GM23338 (cell line): Measurements from ENCODE around the gene TCEANC. TPM values are rescaled to one million over a fixed set of nuclear protein-coding genes. Genes with fewer than 3 reads are reported as not detected.

Source experiments
- ATAC-seq: fragments of 200-7000 bp; cut with Tn5 transposase; 3 replicates; pipeline ENCODE4 v1.9.1; 2020
- DNase-seq: peaks from one replicate; pipeline ENCODE4 v3.0.0-alpha.2; 2015; ENCODE audit warnings: low spot score
- H2AFZ ChIP-seq: fragments of 200-600 bp; sonication (generic); 2 replicates; pipeline ENCODE4 v1.8.0; 2016; ENCODE audit warnings: antibody characterized with exemption, mild to moderate bottlenecking, moderate library complexity
- H3F3A ChIP-seq: fragments of 200-600 bp; sonication (generic); replicated peaks from 2 replicates; pipeline ENCODE4 v1.8.0; 2017; ENCODE audit warnings: antibody characterized with exemption, mixed run types, low read depth
- H3K27ac ChIP-seq: fragments of 200-600 bp; sonication (generic); 2 replicates; pipeline ENCODE4 v1.6.1; 2016; ENCODE audit warnings: low read depth
- H3K27me3 ChIP-seq: fragments of 200-600 bp; sonication (generic); 2 replicates; pipeline ENCODE4 v1.8.0; 2016; ENCODE audit warnings: mild to moderate bottlenecking, mixed run types, moderate library complexity; ENCODE audit not compliant: insufficient read depth
- H3K36me3 ChIP-seq: fragments of 200-600 bp; sonication (generic); 2 replicates; pipeline ENCODE4 v1.8.0; 2016; ENCODE audit warnings: mild to moderate bottlenecking; ENCODE audit not compliant: insufficient read depth
- H3K4me1 ChIP-seq: fragments of 200-600 bp; sonication (generic); 2 replicates; pipeline ENCODE4 v1.8.0; 2016; ENCODE audit warnings: mild to moderate bottlenecking, moderate library complexity; ENCODE audit not compliant: insufficient read depth
- H3K4me2 ChIP-seq: fragments of 200-600 bp; sonication (generic); 2 replicates; pipeline ENCODE4 v1.7.1; 2017; ENCODE audit warnings: mixed run types
- H3K4me3 ChIP-seq: fragments of 200-600 bp; sonication (generic); 2 replicates; pipeline ENCODE4 v1.6.1; 2016; ENCODE audit warnings: mixed run types
- H3K79me2 ChIP-seq: fragments of 200-600 bp; sonication (generic); replicated peaks from 2 replicates; pipeline ENCODE4 v1.8.0; 2017; ENCODE audit warnings: mild to moderate bottlenecking; ENCODE audit not compliant: insufficient read depth
- H3K9me2 ChIP-seq: fragments of 200-600 bp; sonication (generic); 2 replicates; pipeline ENCODE4 v1.8.0; 2017; ENCODE audit not compliant: insufficient read depth
- H4K20me1 ChIP-seq: fragments of 200-600 bp; sonication (generic); replicated peaks from 2 replicates; pipeline ENCODE4 v1.8.0; 2017; ENCODE audit warnings: mild to moderate bottlenecking; ENCODE audit not compliant: insufficient read depth
- H3K27ac Mint-ChIP-seq: 2 replicates; pipeline ENCODE4 v1.8.0; 2020; ENCODE audit warnings: inconsistent platforms, mild to moderate bottlenecking, moderate library complexity, mixed read lengths
- H3K27me3 Mint-ChIP-seq: 3 replicates; pipeline ENCODE4 v1.8.0; 2022; ENCODE audit warnings: low read depth, mild to moderate bottlenecking, moderate library complexity, mixed read lengths, inconsistent platforms; ENCODE audit not compliant: insufficient read depth, poor library complexity
- H3K36me3 Mint-ChIP-seq: 3 replicates; pipeline ENCODE4 v1.8.0; 2021; ENCODE audit warnings: low read depth, mild to moderate bottlenecking, inconsistent platforms, moderate library complexity, mixed read lengths
- H3K4me1 Mint-ChIP-seq: 3 replicates; pipeline ENCODE4 v1.8.0; 2020; ENCODE audit warnings: mild to moderate bottlenecking, inconsistent platforms, mixed read lengths
- H3K4me3 Mint-ChIP-seq: 3 replicates; pipeline ENCODE4 v1.8.0; 2021; ENCODE audit warnings: moderate library complexity, mild to moderate bottlenecking, inconsistent platforms, mixed read lengths
- H3K9me3 Mint-ChIP-seq: 3 replicates; pipeline ENCODE4 v1.8.0; 2020; ENCODE audit warnings: moderate library complexity, mild to moderate bottlenecking, inconsistent platforms, mixed read lengths
- CREB1 ChIP-seq: fragments of 250-450 bp; sonication (Bioruptor Pico); IDR thresholded peaks from 2 replicates; pipeline ENCODE4 v1.5.0; 2020; ENCODE audit warnings: low read depth, mild to moderate bottlenecking, moderate library complexity
- CTCF ChIP-seq, 2 experiments: fragments of 200-600 bp in 1 of 2; sonication (generic) in 1 of 2; conservative IDR thresholded peaks; 2 replicates each; pipeline versions ENCODE4 v1.5.1 to v1.6.1; 2016 to 2017; ENCODE audit warnings: antibody characterized with exemption in 2 of 2, low read depth in 2 of 2, mild to moderate bottlenecking in 2 of 2, moderate library complexity in 1 of 2
- ETS1 ChIP-seq: IDR thresholded peaks from 2 replicates; pipeline ENCODE4 v1.6.1; 2016; ENCODE audit warnings: antibody characterized with exemption
- NANOG ChIP-seq: IDR thresholded peaks from 2 replicates; pipeline ENCODE4 v1.6.1; 2016; ENCODE audit warnings: antibody characterized with exemption, borderline replicate concordance
- POLR2AphosphoS5 ChIP-seq: IDR thresholded peaks from 2 replicates; pipeline ENCODE4 v1.6.1; 2016; ENCODE audit warnings: antibody characterized with exemption, low read depth
- STAT1 ChIP-seq: IDR thresholded peaks from one replicate; pipeline ENCODE4 v1.6.1; 2016; ENCODE audit warnings: antibody characterized with exemption; ENCODE audit not compliant: unreplicated experiment
- ZNF331 ChIP-seq: fragments of 250-450 bp; sonication (Bioruptor Pico); IDR thresholded peaks from 2 replicates; pipeline ENCODE4 v1.5.0; 2020; ENCODE audit warnings: low read depth, mild to moderate bottlenecking, moderate library complexity
- ZNF462 ChIP-seq: fragments of 250-450 bp; sonication (Bioruptor Pico); IDR thresholded peaks from 2 replicates; pipeline ENCODE4 v1.5.0; 2020; ENCODE audit warnings: mild to moderate bottlenecking, moderate library complexity
- polyA plus RNA-seq: library from polyadenylated mRNA; unstranded; fragments of >200 nt; fragmentation: Nextera tagmentation; extraction: Ambion mirVana; gene quantifications from 2 replicates; pipeline ENCODE4 v1.2.1, GENCODE V29; 2016
- total RNA-seq: library from RNA; depleted of rRNA; stranded (reverse); fragments of >200 nt; shearing (Covaris generic); gene quantifications from 2 replicates; pipeline ENCODE4 v1.2.3, GENCODE V29; 2014

The TCEANC gene
- total and polyA plus RNA-seq, 2 experiments from 2014 or later: 1.2 to 2.5 TPM

- Mint-ChIP-seq H3K4me1 (peaks cover 8% of the 10 kb centered on the region; the same call in 2 of the 3 replicates), H3K27ac (no peak overlapping the region), H3K9me3 (no peaks in the 10 kb centered on the region), H3K27me3 (no peaks in the 10 kb centered on the region), H3K36me3 (peaks cover 23% of the 10 kb centered on the region; the same call in 2 of the 3 replicates), H3K4me3 (no peak overlapping the region)
- no peaks in the 10 kb centered on the region for H3K79me2 ChIP-seq
- H3K4me2 ChIP-seq: no peak overlapping the region
- H3F3A ChIP-seq: no peaks in the 10 kb centered on the region
- DNase-seq (no peak), ATAC-seq (no peak)
- H3K4me3 ChIP-seq: no peak overlapping the region
- no peaks in the 10 kb centered on the region for H3K9me2 ChIP-seq
- H3K36me3 ChIP-seq: no peaks in the 10 kb centered on the region
- no peak for TF ChIP-seq CREB1 (CRISPR knock-in tag)
- TF ChIP-seq NANOG: no peak
- no peak for TF ChIP-seq ETS1
- no peak for TF ChIP-seq POLR2AphosphoS5
- TF ChIP-seq STAT1: no peak
- no peak for TF ChIP-seq ZNF331 (CRISPR knock-in tag)
- TF ChIP-seq ZNF462: no peak
- TF ChIP-seq CTCF (conservative IDR thresholded peaks at IDR 0.05; ENCODE audit: low read depth in 2 of 2): no peak
- H4K20me1 ChIP-seq: no peaks in the 10 kb centered on the region
- no peak overlapping the region for H3K27ac ChIP-seq
- no peak overlapping the region for H2AFZ ChIP-seq
- H3K27me3 ChIP-seq: no peaks in the 10 kb centered on the region
- 0 out of 2 replicates have a peak, but pooled peaks cover 5% of the 10 kb centered on the region for H3K4me1 ChIP-seq
Measured at GRCh38 chrX:13661735-13662288, 8.9 kb downstream of the TCEANC start.
